Measurements from ENCODE around the gene HSPA1B.
"Not testable (repeated sequence)": the region's sequence is repeated elsewhere in the genome, so short reads cannot be mapped to it uniquely, and the experiment has no call there.

HSPA1B gene

GRCh38 chr6:31847276-31847978 is 19.9 kb downstream of the HSPA1B start:
- no peak overlapping the region for H3K23ac ChIP-seq (ENCODE audit: low read length)
- no peak overlapping the region for H4K8ac ChIP-seq (ENCODE audit: low read depth, low read length)
- DNase-seq: no peak
- H4K12ac ChIP-seq (ENCODE audit: low read depth, low read length): no peak overlapping the region
- H3K36me3 ChIP-seq (ENCODE audit: control insufficient read depth in 1 of 2, insufficient read depth in 2 of 2, low read length in 2 of 2): peaks cover 4 to 6% of the 10 kb centered on the region in 2 experiments
- no peak overlapping the region for H2BK5ac ChIP-seq (ENCODE audit: low read depth, low read length, poor library complexity)
- H3K79me1 ChIP-seq (ENCODE audit: low read length): no peaks in the 10 kb centered on the region
- no peak overlapping the region for H2AK5ac ChIP-seq (ENCODE audit: low read length)
- no peak overlapping the region for H3K14ac ChIP-seq (ENCODE audit: low read length)
- H3K18ac ChIP-seq (ENCODE audit: low read length): no peak overlapping the region
- no peak overlapping the region for H2BK120ac ChIP-seq (ENCODE audit: insufficient read depth, low read length, poor library complexity)
- H2AFZ ChIP-seq (ENCODE audit: insufficient read depth, low read length, poor library complexity): no peak overlapping the region
- H3K9me3 ChIP-seq (ENCODE audit: insufficient read depth, low read depth, low read length): no peaks in the 10 kb centered on the region
- no peak overlapping the region for H3K4me3 ChIP-seq (ENCODE audit: low read depth, low read length)
- peaks cover 0 to 4% of the 10 kb centered on the region in 2 experiments for H3K4me1 ChIP-seq (ENCODE audit: control insufficient read depth in 1 of 2, insufficient read depth in 2 of 2, low read length in 2 of 2)
- no peak overlapping the region for H2BK12ac ChIP-seq (ENCODE audit: low read length)
- no CpG with 5 or more reads among the region's 2 CpGs for WGBS (ENCODE audit: extremely low coverage, insufficient coverage, insufficient read length)
- no peak overlapping the region for H3K27ac ChIP-seq (ENCODE audit: low read depth, low read length)
- H3K27me3 ChIP-seq (ENCODE audit: insufficient read depth, low read length): no peaks in the 10 kb centered on the region
- no peak overlapping the region for H4K91ac ChIP-seq (ENCODE audit: low read depth, low read length)
- no peaks in the 10 kb centered on the region for H3K79me2 ChIP-seq (ENCODE audit: control insufficient read depth, insufficient read depth, low read length, poor library complexity)
- no peak overlapping the region for H3K4ac ChIP-seq (ENCODE audit: low read depth, low read length)
- H3K9ac ChIP-seq (ENCODE audit: low read length): no peak overlapping the region
- H3K4me2 ChIP-seq (ENCODE audit: low read length): no peak overlapping the region

GRCh38 chr6:31850765-31851484 is 23.4 kb downstream of the HSPA1B start:
- no peak for DNase-seq
- Histone ChIP-seq H3K9me3 (ENCODE audit: insufficient read depth, low read depth, low read length) (no peaks in the 10 kb centered on the region), H3K18ac (ENCODE audit: low read length) (no peak overlapping the region), H2BK120ac (ENCODE audit: insufficient read depth, low read length, poor library complexity) (no peak overlapping the region), H3K4me1 (ENCODE audit: control insufficient read depth in 1 of 2, insufficient read depth in 2 of 2, low read length in 2 of 2) (peaks cover 0 to 4% of the 10 kb centered on the region in 2 experiments), H4K12ac (ENCODE audit: low read depth, low read length) (no peak overlapping the region), H3K27me3 (ENCODE audit: insufficient read depth, low read length) (no peaks in the 10 kb centered on the region), H2AK5ac (ENCODE audit: low read length) (no peak overlapping the region), H3K4ac (ENCODE audit: low read depth, low read length) (no peak overlapping the region), H3K79me2 (ENCODE audit: control insufficient read depth, insufficient read depth, low read length, poor library complexity) (no peaks in the 10 kb centered on the region), H3K9ac (ENCODE audit: low read length) (no peak overlapping the region), H2AFZ (ENCODE audit: insufficient read depth, low read length, poor library complexity) (no peak overlapping the region), H3K23ac (ENCODE audit: low read length) (no peak overlapping the region), H3K79me1 (ENCODE audit: low read length) (no peaks in the 10 kb centered on the region), H4K91ac (ENCODE audit: low read depth, low read length) (no peak overlapping the region), H3K4me2 (ENCODE audit: low read length) (no peak overlapping the region), H2BK12ac (ENCODE audit: low read length) (no peak overlapping the region), H2BK5ac (ENCODE audit: low read depth, low read length, poor library complexity) (no peak overlapping the region), H3K36me3 (ENCODE audit: control insufficient read depth in 1 of 2, insufficient read depth in 2 of 2, low read length in 2 of 2) (peaks cover 0 to 5% of the 10 kb centered on the region in 2 experiments), H3K27ac (ENCODE audit: low read depth, low read length) (no peak overlapping the region), H4K8ac (ENCODE audit: low read depth, low read length) (no peak overlapping the region), H3K4me3 (ENCODE audit: low read depth, low read length) (no peak overlapping the region), H3K14ac (ENCODE audit: low read length) (no peak overlapping the region)
- no CpG with 5 or more reads among the region's 2 CpGs for WGBS (ENCODE audit: extremely low coverage, insufficient coverage, insufficient read length)

GRCh38 chr6:31851485-31851832 is 23.9 kb downstream of the HSPA1B start:
- no peak overlapping the region for H3K4me3 ChIP-seq (ENCODE audit: low read depth, low read length)
- no peak overlapping the region for H3K27ac ChIP-seq (ENCODE audit: low read depth, low read length)
- peaks cover 0 to 3% of the 10 kb centered on the region in 2 experiments for H3K36me3 ChIP-seq (ENCODE audit: control insufficient read depth in 1 of 2, insufficient read depth in 2 of 2, low read length in 2 of 2)
- peaks cover 0 to 4% of the 10 kb centered on the region in 2 experiments for H3K4me1 ChIP-seq (ENCODE audit: control insufficient read depth in 1 of 2, insufficient read depth in 2 of 2, low read length in 2 of 2)
- no peak overlapping the region for H3K18ac ChIP-seq (ENCODE audit: low read length)
- no peak overlapping the region for H3K4ac ChIP-seq (ENCODE audit: low read depth, low read length)
- WGBS (ENCODE audit: extremely low coverage, insufficient coverage, insufficient read length): no CpG with 5 or more reads among the region's 2 CpGs
- no peak overlapping the region for H2BK120ac ChIP-seq (ENCODE audit: insufficient read depth, low read length, poor library complexity)
- no peak overlapping the region for H2AK5ac ChIP-seq (ENCODE audit: low read length)
- no peaks in the 10 kb centered on the region for H3K9me3 ChIP-seq (ENCODE audit: insufficient read depth, low read depth, low read length)
- no peak overlapping the region for H2BK12ac ChIP-seq (ENCODE audit: low read length)
- no peaks in the 10 kb centered on the region for H3K79me1 ChIP-seq (ENCODE audit: low read length)
- no peak overlapping the region for H2BK5ac ChIP-seq (ENCODE audit: low read depth, low read length, poor library complexity)
- no peak overlapping the region for H4K12ac ChIP-seq (ENCODE audit: low read depth, low read length)
- no peak overlapping the region for H3K14ac ChIP-seq (ENCODE audit: low read length)
- DNase-seq: no peak
- no peak overlapping the region for H4K91ac ChIP-seq (ENCODE audit: low read depth, low read length)
- no peak overlapping the region for H3K9ac ChIP-seq (ENCODE audit: low read length)
- H2AFZ ChIP-seq (ENCODE audit: insufficient read depth, low read length, poor library complexity): no peak overlapping the region
- H4K8ac ChIP-seq (ENCODE audit: low read depth, low read length): no peak overlapping the region
- no peaks in the 10 kb centered on the region for H3K79me2 ChIP-seq (ENCODE audit: control insufficient read depth, insufficient read depth, low read length, poor library complexity)
- H3K27me3 ChIP-seq (ENCODE audit: insufficient read depth, low read length): no peaks in the 10 kb centered on the region
- H3K23ac ChIP-seq (ENCODE audit: low read length): no peak overlapping the region
- no peak overlapping the region for H3K4me2 ChIP-seq (ENCODE audit: low read length)

GRCh38 chr6:31851980-31852718 is 24.6 kb downstream of the HSPA1B start:
- H2BK12ac ChIP-seq (ENCODE audit: low read length); DNase-seq; H2BK5ac ChIP-seq (ENCODE audit: low read depth, low read length, poor library complexity); H3K27ac ChIP-seq (ENCODE audit: low read depth, low read length); H3K4me1 ChIP-seq (ENCODE audit: control insufficient read depth in 1 of 2, insufficient read depth in 2 of 2, low read length in 2 of 2); H2BK120ac ChIP-seq (ENCODE audit: insufficient read depth, low read length, poor library complexity); H3K23ac ChIP-seq (ENCODE audit: low read length); H4K12ac ChIP-seq (ENCODE audit: low read depth, low read length); H2AK5ac ChIP-seq (ENCODE audit: low read length); H3K4me3 ChIP-seq (ENCODE audit: low read depth, low read length); H4K91ac ChIP-seq (ENCODE audit: low read depth, low read length); H3K27me3 ChIP-seq (ENCODE audit: insufficient read depth, low read length); H3K18ac ChIP-seq (ENCODE audit: low read length); H3K9me3 ChIP-seq (ENCODE audit: insufficient read depth, low read depth, low read length); H2AFZ ChIP-seq (ENCODE audit: insufficient read depth, low read length, poor library complexity); H3K79me2 ChIP-seq (ENCODE audit: control insufficient read depth, insufficient read depth, low read length, poor library complexity); H3K9ac ChIP-seq (ENCODE audit: low read length); H3K4me2 ChIP-seq (ENCODE audit: low read length); H4K8ac ChIP-seq (ENCODE audit: low read depth, low read length); H3K14ac ChIP-seq (ENCODE audit: low read length); H3K79me1 ChIP-seq (ENCODE audit: low read length); H3K4ac ChIP-seq (ENCODE audit: low read depth, low read length); H3K36me3 ChIP-seq (ENCODE audit: control insufficient read depth in 1 of 2, insufficient read depth in 2 of 2, low read length in 2 of 2): not testable (repeated sequence)
- no CpG with 5 or more reads among the region's 35 CpGs for WGBS (ENCODE audit: extremely low coverage, insufficient coverage, insufficient read length)
